Ascending aorta (tissue), 2 donors: ENCODE measurements around the gene TGFBR3. TPM values are rescaled to one million over a fixed set of nuclear protein-coding genes. Genes with fewer than 3 reads are reported as not detected.

Experiments
- DNase-seq, 2 donors: peaks; one replicate each; pipeline ENCODE4 v3.0.0-alpha.2; 2019; ENCODE audit warnings: low spot score in 2 of 2
- H3K27ac ChIP-seq, 2 donors: fragments of 200-600 bp; sonication (generic); one replicate each; pipeline ENCODE4 v1.5.1; 2016 to 2017; ENCODE audit warnings: mild to moderate bottlenecking in 1 of 2
- H3K27me3 ChIP-seq: fragments of 200-600 bp; sonication (generic); one replicate; pipeline ENCODE4 v1.5.1; 2017
- H3K36me3 ChIP-seq, 2 donors: fragments of 200-600 bp; sonication (generic); one replicate each; pipeline ENCODE4 v1.5.1; 2016
- H3K4me1 ChIP-seq, 2 donors: fragments of 200-600 bp; sonication (generic); one replicate each; pipeline ENCODE4 v1.5.1; 2016 to 2017; ENCODE audit warnings: mild to moderate bottlenecking in 1 of 2
- H3K4me3 ChIP-seq, 2 donors: fragments of 200-600 bp; sonication (generic); one replicate each; pipeline ENCODE4 v1.5.1; 2016 to 2017; ENCODE audit warnings: mild to moderate bottlenecking in 1 of 2
- H3K9me3 ChIP-seq, 2 donors: fragments of 200-600 bp; sonication (generic); one replicate each; pipeline ENCODE4 v1.5.1; 2016
- intact Hi-C: fragments of 100-400 bp; cut with DNase I; formaldehyde crosslinking; loops from one replicate; pipeline ENCODE4 v1.15.1; 2023
- total RNA-seq: library from RNA; depleted of rRNA; stranded (reverse); fragments of >200 nt; gene quantifications from one replicate; pipeline ENCODE4 v1.1.0, GENCODE V29; 2016
- TF ChIP-seq, protein P1 (sequence below), 3 experiments: fragments of 200-600 bp in 2 of 3; fragments of 450-650 bp in 1 of 3; sonication (generic) in 2 of 3; IDR thresholded peaks; one replicate each; pipeline ENCODE4 v1.5.1; 2016 to 2019; ENCODE audit warnings: antibody characterized with exemption in 3 of 3, mild to moderate bottlenecking in 1 of 3, moderate library complexity in 1 of 3

The TGFBR3 gene
- total RNA-seq, 1 donor from 2014 or later, result 127 TPM

DNA sequence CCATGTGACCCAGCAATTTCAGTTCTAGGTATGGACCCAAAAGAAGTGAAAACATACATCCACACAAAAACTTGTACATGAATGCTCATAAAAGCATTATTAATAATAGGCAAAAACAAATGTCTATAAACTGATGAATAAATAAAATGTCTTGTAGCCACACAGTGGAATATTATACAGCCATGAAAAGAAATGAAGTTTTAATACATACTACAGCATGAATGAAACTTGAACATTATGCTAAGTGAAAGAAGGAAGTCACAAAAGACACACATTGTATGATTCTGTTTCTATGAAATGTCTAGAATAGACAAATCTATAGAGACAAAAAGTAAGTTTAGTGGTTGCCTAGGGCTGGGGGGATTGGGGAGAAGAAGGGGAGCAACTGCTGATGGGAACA is 255.1 kb downstream of the TGFBR3 start:
- intact Hi-C loops, result no loop called here
- Histone ChIP-seq H3K36me3 (no peaks in the 10 kb centered on the region), H3K27me3 (no peaks in the 10 kb centered on the region), H3K4me3 (no peak overlapping the region), H3K9me3 (no peaks in the 10 kb centered on the region), H3K4me1 (no peaks in the 10 kb centered on the region), H3K27ac (no peak overlapping the region)
- DNase-seq, result no peak
- TF ChIP-seq, protein P1, sequence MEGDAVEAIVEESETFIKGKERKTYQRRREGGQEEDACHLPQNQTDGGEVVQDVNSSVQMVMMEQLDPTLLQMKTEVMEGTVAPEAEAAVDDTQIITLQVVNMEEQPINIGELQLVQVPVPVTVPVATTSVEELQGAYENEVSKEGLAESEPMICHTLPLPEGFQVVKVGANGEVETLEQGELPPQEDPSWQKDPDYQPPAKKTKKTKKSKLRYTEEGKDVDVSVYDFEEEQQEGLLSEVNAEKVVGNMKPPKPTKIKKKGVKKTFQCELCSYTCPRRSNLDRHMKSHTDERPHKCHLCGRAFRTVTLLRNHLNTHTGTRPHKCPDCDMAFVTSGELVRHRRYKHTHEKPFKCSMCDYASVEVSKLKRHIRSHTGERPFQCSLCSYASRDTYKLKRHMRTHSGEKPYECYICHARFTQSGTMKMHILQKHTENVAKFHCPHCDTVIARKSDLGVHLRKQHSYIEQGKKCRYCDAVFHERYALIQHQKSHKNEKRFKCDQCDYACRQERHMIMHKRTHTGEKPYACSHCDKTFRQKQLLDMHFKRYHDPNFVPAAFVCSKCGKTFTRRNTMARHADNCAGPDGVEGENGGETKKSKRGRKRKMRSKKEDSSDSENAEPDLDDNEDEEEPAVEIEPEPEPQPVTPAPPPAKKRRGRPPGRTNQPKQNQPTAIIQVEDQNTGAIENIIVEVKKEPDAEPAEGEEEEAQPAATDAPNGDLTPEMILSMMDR (IDR thresholded peaks at IDR 0.05), result no peak

Other genes with a start within 250 kb of the TGFBR3 start
- gene BRDT, start 63.2 kb upstream of the TGFBR3 start, total RNA-seq, result not detected
- not detected for gene EPHX4, start 143.8 kb upstream of the TGFBR3 start, total RNA-seq
- not detected for gene SETSIP, start 189.3 kb upstream of the TGFBR3 start, total RNA-seq
- 3.6 TPM for gene BTBD8, start 194.2 kb upstream of the TGFBR3 start, total RNA-seq